CD14-positive monocyte (primary cell): ENCODE measurements around the gene HSBP1. TPM values are rescaled to one million over a fixed set of nuclear protein-coding genes. Genes with fewer than 3 reads are reported as not detected.

ENCODE experiments used
- DNase-seq, 3 donors: peaks; one replicate each; pipeline ENCODE4 v3.0.0-alpha.2; 2011 to 2022
- H2AFZ ChIP-seq: 2 replicates; pipeline ENCODE4 v1.6.0; 2012; ENCODE audit warnings: mild to moderate bottlenecking, low read depth, low read length, inconsistent platforms; ENCODE audit not compliant: insufficient read depth, poor library complexity, severe bottlenecking
- H3K27ac ChIP-seq, 2 donors: 1 replicate in 1 of 2; 2 replicates in 1 of 2; pipeline ENCODE4 v1.5.1; 2012 to 2013; ENCODE audit warnings: low read length in 2 of 2, control low read depth in 1 of 2, inconsistent platforms in 1 of 2, low read depth in 1 of 2, mild to moderate bottlenecking in 1 of 2
- H3K27me3 ChIP-seq, 2 donors: one replicate each; pipeline versions ENCODE4 v1.6.0 to v1.6.1; 2011 to 2013; ENCODE audit warnings: low read length in 2 of 2; ENCODE audit not compliant: control insufficient read depth in 2 of 2, insufficient read depth in 2 of 2
- H3K36me3 ChIP-seq, 2 donors: replicated peaks in 1 of 2; 1 replicate in 1 of 2; 2 replicates in 1 of 2; pipeline versions ENCODE4 v1.5.1 to v1.6.1; 2012 to 2013; ENCODE audit warnings: low read length in 2 of 2, control low read depth in 1 of 2, inconsistent platforms in 1 of 2, mild to moderate bottlenecking in 1 of 2; ENCODE audit not compliant: insufficient read depth in 2 of 2, control insufficient read depth in 1 of 2
- H3K4me1 ChIP-seq, 2 donors: 1 replicate in 1 of 2; 2 replicates in 1 of 2; pipeline versions ENCODE4 v1.5.1 to v1.6.1; 2012 to 2013; ENCODE audit warnings: low read length in 2 of 2, control low read depth in 1 of 2, inconsistent platforms in 1 of 2, mild to moderate bottlenecking in 1 of 2, moderate library complexity in 1 of 2; ENCODE audit not compliant: insufficient read depth in 2 of 2, control insufficient read depth in 1 of 2
- H3K4me2 ChIP-seq: replicated peaks from 2 replicates; pipeline ENCODE3; 2012; ENCODE audit warnings: low read length, moderate library complexity, mild to moderate bottlenecking; ENCODE audit not compliant: poor library complexity, severe bottlenecking; ENCODE audit errors: extremely low read depth
- H3K4me3 ChIP-seq, 3 experiments: fragments of 200-600 bp in 1 of 3; sonication (generic) in 1 of 3; replicated peaks in 1 of 3; 1 replicate in 2 of 3; 2 replicates in 1 of 3; pipeline ENCODE4 v1.5.1; 2011 to 2013; ENCODE audit warnings: low read length in 3 of 3, mild to moderate bottlenecking in 3 of 3, control low read depth in 2 of 3, low read depth in 2 of 3, inconsistent platforms in 1 of 3, moderate library complexity in 1 of 3
- H3K79me2 ChIP-seq: 2 replicates; pipeline ENCODE4 v1.6.0; 2012; ENCODE audit warnings: mild to moderate bottlenecking, control low read depth, inconsistent platforms, low read length, moderate library complexity; ENCODE audit not compliant: insufficient read depth
- H3K9ac ChIP-seq: 2 replicates; pipeline ENCODE4 v1.6.0; 2017; ENCODE audit warnings: low read length, mild to moderate bottlenecking; ENCODE audit not compliant: insufficient read depth, poor library complexity, severe bottlenecking
- H3K9me3 ChIP-seq, 2 donors: replicated peaks in 1 of 2; 1 replicate in 1 of 2; 2 replicates in 1 of 2; pipeline versions ENCODE4 v1.5.1 to v1.6.1; 2012 to 2013; ENCODE audit warnings: low read length in 2 of 2, control low read depth in 1 of 2; ENCODE audit not compliant: control insufficient read depth in 1 of 2, insufficient read depth in 1 of 2
- H4K20me1 ChIP-seq: 2 replicates; pipeline ENCODE4 v1.6.0; 2012; ENCODE audit warnings: mild to moderate bottlenecking, low read length, control low read depth, moderate library complexity; ENCODE audit not compliant: insufficient read depth
- H3K27ac Mint-ChIP-seq, 7 donors: one replicate each; pipeline ENCODE4 v1.8.0; 2020; ENCODE audit warnings: mild to moderate bottlenecking in 7 of 7, mixed read lengths in 7 of 7, moderate library complexity in 6 of 7, inconsistent platforms in 2 of 7
- H3K27me3 Mint-ChIP-seq, 3 donors: one replicate each; pipeline ENCODE4 v1.8.0; 2021 to 2022; ENCODE audit warnings: low read depth in 3 of 3, mild to moderate bottlenecking in 3 of 3, mixed read lengths in 3 of 3, moderate library complexity in 3 of 3, inconsistent platforms in 1 of 3
- H3K36me3 Mint-ChIP-seq, 2 donors: one replicate each; pipeline ENCODE4 v1.8.0; 2020; ENCODE audit warnings: mixed read lengths in 2 of 2, inconsistent platforms in 1 of 2, mild to moderate bottlenecking in 1 of 2
- H3K4me1 Mint-ChIP-seq: one replicate; pipeline ENCODE4 v1.8.0; 2020; ENCODE audit warnings: mild to moderate bottlenecking, mixed read lengths
- H3K4me3 Mint-ChIP-seq, 2 donors: one replicate each; pipeline ENCODE4 v1.8.0; 2020; ENCODE audit warnings: mild to moderate bottlenecking in 2 of 2, mixed read lengths in 2 of 2, moderate library complexity in 1 of 2
- H3K9me3 Mint-ChIP-seq, 7 donors: one replicate each; pipeline ENCODE4 v1.8.0; 2020 to 2022; ENCODE audit warnings: mixed read lengths in 7 of 7, mild to moderate bottlenecking in 6 of 7, moderate library complexity in 6 of 7, inconsistent platforms in 2 of 7
- CTCF ChIP-seq: fragments of 200-600 bp; IDR thresholded peaks from one replicate; pipeline ENCODE4 v1.8.0; 2022; ENCODE audit warnings: antibody characterized with exemption, mild to moderate bottlenecking
- WGBS: methylation state at CpG from one replicate; pipeline ENCODE4 v1.1.5; 2013; ENCODE audit warnings: missing lambda C conversion rate; ENCODE audit not compliant: insufficient coverage; 5-methylcytosine and 5-hydroxymethylcytosine counted together
- intact Hi-C, 2 donors: fragments of 100-400 bp; cut with micrococcal nuclease; formaldehyde crosslinking; loops; one replicate each; pipeline versions ENCODE4 v1.15.0 to v1.15.1; 2023
- polyA plus RNA-seq, 3 donors: library from polyadenylated mRNA; depleted of rRNA in 1 of 3; unstranded in 2 of 3; stranded (reverse) in 1 of 3; fragments of 300-500 nt in 2 of 3; fragments of >200 nt in 1 of 3; fragmentation: Illumina TruSeq in 2 of 3; gene quantifications; 1 replicate in 2 of 3; 2 replicates in 1 of 3; pipeline ENCODE4 v1.2.3, GENCODE V29; 2012 to 2021

HSBP1 gene
- polyA plus RNA-seq, 3 donors: 16.9 to 194 (median 178) TPM

DNA sequence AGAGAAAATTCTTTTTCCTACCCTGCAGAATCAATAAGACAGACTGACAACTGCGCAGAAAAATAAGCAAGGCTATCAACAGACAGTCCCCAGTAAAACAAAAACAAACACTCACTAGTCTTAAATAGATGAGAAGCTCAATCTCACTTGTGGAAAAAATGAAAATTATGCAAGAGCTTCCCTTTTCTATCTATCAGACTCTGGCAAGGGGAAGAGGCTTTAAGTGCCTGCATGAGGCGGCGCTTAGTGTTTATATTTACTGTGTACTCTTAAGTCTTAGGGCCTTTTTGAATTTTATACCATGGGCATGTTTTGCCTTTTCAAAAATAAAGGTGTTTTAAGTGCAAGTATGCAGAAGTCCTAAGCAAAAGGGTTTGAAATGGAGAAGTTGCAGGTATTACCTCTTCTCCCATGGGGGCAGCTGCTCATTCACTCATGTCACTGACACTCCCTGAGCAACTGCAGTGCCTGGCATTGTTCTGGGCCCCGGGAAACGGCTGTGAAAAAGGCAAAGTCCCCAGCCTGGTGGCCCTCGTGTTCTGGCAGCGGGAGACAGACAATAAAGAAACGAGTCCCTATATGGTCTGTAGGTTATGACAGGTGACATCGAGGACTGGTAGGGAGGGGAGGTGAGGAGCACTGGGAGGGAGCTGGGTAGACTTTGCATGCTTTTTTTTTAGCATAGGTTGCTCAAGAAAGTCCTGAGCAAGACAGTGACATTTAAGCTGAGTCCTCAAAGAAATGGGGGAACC is 35.2 kb downstream of the HSBP1 start:
- Histone ChIP-seq H3K27ac (peak overlapping the region; percentile 58 to 86), H3K79me2 (no peaks in the 10 kb centered on the region), H4K20me1 (no peaks in the 10 kb centered on the region), H2AFZ (no peak overlapping the region), H3K4me1 (peaks cover 46 to 67% of the 10 kb centered on the region in 2 donors), H3K4me3 (peak overlapping the region in 1 of 3 experiments; percentile 63), H3K27me3 (no peaks in the 10 kb centered on the region), H3K9ac (peak overlapping the region; percentile 25), H3K36me3 (no peaks in the 10 kb centered on the region), H3K4me2 (peak overlapping the region; percentile 74), H3K9me3 (no peaks in the 10 kb centered on the region)
- peak; percentile 43 to 81 (median 51) for DNase-seq
- Mint-ChIP-seq H3K27me3 (peaks cover 0 to 6% (median 5%) of the 10 kb centered on the region in 3 donors), H3K36me3 (peaks cover 0 to 2% of the 10 kb centered on the region in 2 donors), H3K4me3 (peak overlapping the region; percentile 50 to 81), H3K27ac (peak overlapping the region; percentile 85 to 97 (median 94)), H3K9me3 (no peaks in the 10 kb centered on the region), H3K4me1 (peaks cover 50% of the 10 kb centered on the region)
- TF ChIP-seq CTCF: no peak
- WGBS: 54% methylated on average over 4 of the region's 9 CpGs
- intact Hi-C loops: no loop called here

DNA sequence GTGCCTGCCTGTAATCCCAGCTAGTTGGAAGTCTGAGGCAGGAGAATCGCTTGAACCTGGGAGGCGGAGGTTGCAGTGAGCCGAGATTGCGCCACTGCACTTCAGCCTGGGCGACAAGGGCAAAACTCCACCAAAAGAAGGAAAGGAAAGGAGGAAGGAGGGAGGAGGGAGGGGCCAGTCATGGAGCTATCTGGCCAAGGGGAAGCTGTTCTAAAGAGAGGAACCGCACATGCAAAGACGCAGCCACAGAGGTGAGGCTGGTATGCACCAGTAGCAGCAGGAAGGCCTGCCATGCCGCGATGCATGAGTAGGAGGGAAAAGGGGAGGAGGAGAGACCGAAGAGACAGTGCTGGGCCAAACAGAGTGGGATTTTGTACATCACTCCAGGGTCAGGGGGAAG is 35.9 kb downstream of the HSBP1 start:
- Mint-ChIP-seq H3K9me3 (no peaks in the 10 kb centered on the region), H3K27me3 (peaks cover 0 to 6% (median 2%) of the 10 kb centered on the region in 3 donors), H3K4me3 (peak overlapping the region; percentile 50 to 81), H3K36me3 (peaks cover 0 to 2% of the 10 kb centered on the region in 2 donors), H3K27ac (peak overlapping the region; percentile 85 to 97 (median 94)), H3K4me1 (peaks cover 53% of the 10 kb centered on the region)
- peak; percentile 53 to 76 (median 66) for DNase-seq
- Histone ChIP-seq H3K36me3 (no peaks in the 10 kb centered on the region), H3K4me3 (peak overlapping the region in 1 of 3 experiments; percentile 63), H3K4me2 (peak overlapping the region; percentile 74), H3K9ac (no peak overlapping the region), H3K27me3 (no peaks in the 10 kb centered on the region), H3K9me3 (no peaks in the 10 kb centered on the region), H2AFZ (no peak overlapping the region), H4K20me1 (no peaks in the 10 kb centered on the region), H3K4me1 (peaks cover 53 to 74% of the 10 kb centered on the region in 2 donors), H3K27ac (peak overlapping the region; percentile 58 to 86), H3K79me2 (no peaks in the 10 kb centered on the region)
- no peak for TF ChIP-seq CTCF
- intact Hi-C loops: no loop called here
- under 1% methylated on average over 8 of the region's 10 CpGs for WGBS
